Loucy (cell line): Measurements from ENCODE around the gene CRCP.
A peak's percentile ranks its signal among the peaks of the same experiment; 100 is the strongest.
"Not testable (repeated sequence)": the region's sequence is repeated elsewhere in the genome, so short reads cannot be mapped to it uniquely, and the experiment has no call there.

Experiments used
- H2AFZ ChIP-seq: fragments of 200-600 bp; sonication (generic); 2 replicates; pipeline ENCODE4 v1.6.0; 2016; ENCODE audit warnings: antibody characterized with exemption, mild to moderate bottlenecking, low read length, moderate library complexity
- H3F3A ChIP-seq: fragments of 200-600 bp; 2 replicates; pipeline ENCODE4 v1.6.0; 2016; ENCODE audit warnings: antibody characterized with exemption, low read depth, mild to moderate bottlenecking
- H3K27me3 ChIP-seq: fragments of 200-600 bp; sonication (generic); 2 replicates; pipeline ENCODE4 v1.6.1; 2014; ENCODE audit warnings: low read length, mild to moderate bottlenecking; ENCODE audit not compliant: insufficient read depth, poor library complexity, severe bottlenecking
- H3K36me3 ChIP-seq: fragments of 200-600 bp; sonication (generic); 2 replicates; pipeline ENCODE4 v1.6.1; 2016; ENCODE audit warnings: low read length; ENCODE audit not compliant: insufficient read depth
- H3K4me1 ChIP-seq: fragments of 200-600 bp; sonication (generic); 2 replicates; pipeline ENCODE4 v1.5.1; 2014; ENCODE audit warnings: low read length, mild to moderate bottlenecking; ENCODE audit not compliant: insufficient read depth, poor library complexity, severe bottlenecking
- H3K4me2 ChIP-seq: fragments of 200-600 bp; sonication (generic); 2 replicates; pipeline ENCODE4 v1.6.0; 2014; ENCODE audit warnings: antibody characterized with exemption, low read length, low read depth, mild to moderate bottlenecking; ENCODE audit not compliant: poor library complexity, severe bottlenecking
- H3K4me3 ChIP-seq: fragments of 200-600 bp; sonication (generic); 2 replicates; pipeline ENCODE4 v1.5.1; 2014; ENCODE audit warnings: low read length, mild to moderate bottlenecking, mixed read lengths; ENCODE audit not compliant: poor library complexity, severe bottlenecking
- H3K79me2 ChIP-seq: fragments of 200-600 bp; sonication (generic); 2 replicates; pipeline ENCODE4 v1.6.1; 2014; ENCODE audit warnings: low read length; ENCODE audit not compliant: insufficient read depth
- H3K9ac ChIP-seq: fragments of 200-600 bp; sonication (generic); 2 replicates; pipeline ENCODE4 v1.6.0; 2014; ENCODE audit warnings: mild to moderate bottlenecking, low read depth, low read length, moderate library complexity; ENCODE audit not compliant: poor library complexity, severe bottlenecking
- H3K9me2 ChIP-seq: fragments of 200-600 bp; sonication (generic); replicated peaks from 2 replicates; pipeline ENCODE4 v1.6.1; 2016; ENCODE audit warnings: low read depth, low read length, mixed read lengths
- H3K9me3 ChIP-seq: fragments of 200-600 bp; sonication (generic); 2 replicates; pipeline ENCODE4 v1.6.1; 2014; ENCODE audit warnings: mild to moderate bottlenecking, antibody characterized with exemption, low read length, low read depth; ENCODE audit not compliant: insufficient read depth
- H4K20me1 ChIP-seq: fragments of 200-600 bp; sonication (generic); 2 replicates; pipeline ENCODE4 v1.6.0; 2014; ENCODE audit warnings: antibody characterized with exemption, low read length, mild to moderate bottlenecking; ENCODE audit not compliant: insufficient read depth, poor library complexity, severe bottlenecking
- CTCF ChIP-seq: fragments of 200-600 bp; sonication (generic); conservative IDR thresholded peaks from 2 replicates; pipeline ENCODE4 v1.5.1; 2014; ENCODE audit warnings: mild to moderate bottlenecking, antibody characterized with exemption, low read length
- EZH2phosphoT487 ChIP-seq: fragments of 200-600 bp; IDR thresholded peaks from 2 replicates; pipeline ENCODE4 v1.6.1; 2018; ENCODE audit warnings: antibody characterized with exemption, mild to moderate bottlenecking, moderate library complexity, borderline replicate concordance

Gene CRCP

GRCh38 chr7:66099232-66099550 is 15.5 kb upstream of the CRCP start:
- no peak for TF ChIP-seq CTCF
- H3K79me2 ChIP-seq: no peaks in the 10 kb centered on the region
- H3K9me2 ChIP-seq: no peaks in the 10 kb centered on the region
- H3K9ac ChIP-seq: peak overlapping the region; percentile 77
- H2AFZ ChIP-seq: no peak overlapping the region
- peak overlapping the region; percentile 76 for H3K4me3 ChIP-seq
- no peaks in the 10 kb centered on the region for H3K9me3 ChIP-seq
- peak overlapping the region; percentile 82 for H3K4me2 ChIP-seq
- H3K27me3 ChIP-seq: no peaks in the 10 kb centered on the region
- no peaks in the 10 kb centered on the region for H3K36me3 ChIP-seq
- peaks cover 13% of the 10 kb centered on the region for H3K4me1 ChIP-seq
- no peaks in the 10 kb centered on the region for H4K20me1 ChIP-seq
- no peaks in the 10 kb centered on the region for H3F3A ChIP-seq

GRCh38 chr7:66099551-66100407 is 14.9 kb upstream of the CRCP start:
- no peaks in the 10 kb centered on the region for H3K9me2 ChIP-seq
- no peaks in the 10 kb centered on the region for H3K27me3 ChIP-seq
- H3K79me2 ChIP-seq: no peaks in the 10 kb centered on the region
- H4K20me1 ChIP-seq: no peaks in the 10 kb centered on the region
- H3K4me1 ChIP-seq: peaks cover 13% of the 10 kb centered on the region
- no peaks in the 10 kb centered on the region for H3K36me3 ChIP-seq
- H2AFZ ChIP-seq: peak overlapping the region; percentile 92
- TF ChIP-seq CTCF (no peak), EZH2phosphoT487 (no peak)
- H3K4me3 ChIP-seq: peak overlapping the region; percentile 76
- peak overlapping the region; percentile 77 for H3K9ac ChIP-seq
- H3K4me2 ChIP-seq: peak overlapping the region; percentile 82
- no peaks in the 10 kb centered on the region for H3K9me3 ChIP-seq
- H3F3A ChIP-seq: no peaks in the 10 kb centered on the region

- H3F3A ChIP-seq: no peaks in the 10 kb centered on the region
- H3K9me2 ChIP-seq: no peaks in the 10 kb centered on the region
- peak overlapping the region; percentile 77 for H3K9ac ChIP-seq
- peaks cover 13% of the 10 kb centered on the region for H3K4me1 ChIP-seq
- no peaks in the 10 kb centered on the region for H3K79me2 ChIP-seq
- no peaks in the 10 kb centered on the region for H3K27me3 ChIP-seq
- TF ChIP-seq CTCF (no peak), EZH2phosphoT487 (no peak)
- peak overlapping the region; percentile 82 for H3K4me2 ChIP-seq
- no peaks in the 10 kb centered on the region for H3K9me3 ChIP-seq
- H4K20me1 ChIP-seq: no peaks in the 10 kb centered on the region
- H3K36me3 ChIP-seq: no peaks in the 10 kb centered on the region
- H3K4me3 ChIP-seq: peak overlapping the region; percentile 76
- H2AFZ ChIP-seq: peak overlapping the region; percentile 92
These were observed 14.1 kb upstream of the CRCP start for GRCh38 chr7:66100408-66101050.

DNA sequence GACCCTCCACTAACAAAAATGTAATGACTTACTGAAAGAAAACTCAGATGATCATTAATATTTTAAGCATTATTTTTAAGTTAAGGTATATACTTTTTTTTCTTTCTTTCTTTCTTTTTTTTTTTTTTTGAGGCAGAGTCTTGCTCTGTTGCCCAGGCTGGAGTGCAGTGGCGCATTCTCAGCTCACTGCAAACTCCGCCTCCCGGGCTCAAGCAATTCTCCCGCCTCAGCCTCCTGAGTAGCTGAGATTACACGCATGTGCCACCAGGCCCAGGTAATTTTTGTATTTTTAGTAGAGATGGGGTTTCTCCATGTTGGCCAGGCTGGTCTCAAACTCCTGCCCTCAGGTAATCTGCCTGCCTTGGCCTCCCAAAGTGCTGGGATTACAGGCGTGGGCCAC is 12.5 kb upstream of the CRCP start:
- H3K9me3 ChIP-seq, H4K20me1 ChIP-seq: not testable (repeated sequence)

GRCh38 chr7:66103994-66104393 is 10.7 kb upstream of the CRCP start:
- H3F3A ChIP-seq, H4K20me1 ChIP-seq, H3K9ac ChIP-seq, H3K4me2 ChIP-seq, H3K9me2 ChIP-seq, H3K9me3 ChIP-seq, H3K36me3 ChIP-seq, H3K4me3 ChIP-seq, H2AFZ ChIP-seq, H3K27me3 ChIP-seq, H3K79me2 ChIP-seq: not testable (repeated sequence)
- H3K4me1 ChIP-seq: peaks cover 13% of the 10 kb centered on the region

More for the DNA sequence above, 12.5 kb upstream of the CRCP start:
- H3K36me3 ChIP-seq, H3K4me3 ChIP-seq, H3K9me2 ChIP-seq, H3F3A ChIP-seq, H3K9ac ChIP-seq, H3K4me2 ChIP-seq, H3K27me3 ChIP-seq, H3K79me2 ChIP-seq, H2AFZ ChIP-seq: not testable (repeated sequence)
- peaks cover 13% of the 10 kb centered on the region for H3K4me1 ChIP-seq
